ENCODE data around the gene ZNF516.
A peak's percentile ranks its signal among the peaks of the same experiment; 100 is the strongest.

The ZNF516 gene

GRCh38 chr18:76402026-76402990 lies 92.7 kb downstream of the ZNF516 start:
- peak overlapping the region; percentile 6 for H3K27ac ChIP-seq (replicated peaks)
- no peaks in the 10 kb centered on the region for H3K27me3 ChIP-seq (ENCODE audit: insufficient read depth, poor library complexity, severe bottlenecking)
- DNase-seq (ENCODE audit: low read depth in 1 of 2, low spot score in 1 of 2), result peak; percentile 91 to 94
- H3K4me3 ChIP-seq (replicated peaks; ENCODE audit: insufficient read depth, low read length), result no peak overlapping the region
- TF ChIP-seq POLR2AphosphoS5 (IDR thresholded peaks at IDR 0.05; ENCODE audit: low read depth) (no peak), CTCF (IDR thresholded peaks at IDR 0.05; ENCODE audit: insufficient read depth, low read length) (no peak), SPI1 (IDR thresholded peaks at IDR 0.05; ENCODE audit: borderline replicate concordance, low read depth) (peak; percentile 99)

- Histone ChIP-seq H3K27ac (replicated peaks) (no peak overlapping the region), H3K27me3 (ENCODE audit: insufficient read depth, poor library complexity, severe bottlenecking) (no peaks in the 10 kb centered on the region), H3K4me3 (replicated peaks; ENCODE audit: insufficient read depth, low read length) (0 out of 2 replicates have a peak overlapping the region, but pooled peaks have one; percentile 4)
- peak; percentile 46 to 74 for DNase-seq (ENCODE audit: low read depth in 1 of 2, low spot score in 1 of 2)
- TF ChIP-seq CTCF (IDR thresholded peaks at IDR 0.05; ENCODE audit: insufficient read depth, low read length) (no peak), POLR2AphosphoS5 (IDR thresholded peaks at IDR 0.05; ENCODE audit: low read depth) (peak; percentile 61; the same call in 1 of the 2 replicates)
Measured at GRCh38 chr18:76401498-76401897, 93.5 kb downstream of the ZNF516 start.

GRCh38 chr18:76399613-76400391 lies 95.2 kb downstream of the ZNF516 start:
- no peak overlapping the region for H3K4me3 ChIP-seq (replicated peaks; ENCODE audit: insufficient read depth, low read length)
- no peak for DNase-seq (ENCODE audit: low read depth in 1 of 2, low spot score in 1 of 2)
- TF ChIP-seq CTCF (IDR thresholded peaks at IDR 0.05; ENCODE audit: insufficient read depth, low read length), result no peak
- TF ChIP-seq GABPA (IDR thresholded peaks at IDR 0.05; ENCODE audit: low read depth), result no peak
- TF ChIP-seq SPI1 (IDR thresholded peaks at IDR 0.05; ENCODE audit: borderline replicate concordance, low read depth), result no peak
- no peak for TF ChIP-seq REST (IDR thresholded peaks at IDR 0.05; ENCODE audit: insufficient replicate concordance, low read depth)
- H3K27me3 ChIP-seq (ENCODE audit: insufficient read depth, poor library complexity, severe bottlenecking), result no peaks in the 10 kb centered on the region
- no peak overlapping the region for H3K27ac ChIP-seq (replicated peaks)

DNA sequence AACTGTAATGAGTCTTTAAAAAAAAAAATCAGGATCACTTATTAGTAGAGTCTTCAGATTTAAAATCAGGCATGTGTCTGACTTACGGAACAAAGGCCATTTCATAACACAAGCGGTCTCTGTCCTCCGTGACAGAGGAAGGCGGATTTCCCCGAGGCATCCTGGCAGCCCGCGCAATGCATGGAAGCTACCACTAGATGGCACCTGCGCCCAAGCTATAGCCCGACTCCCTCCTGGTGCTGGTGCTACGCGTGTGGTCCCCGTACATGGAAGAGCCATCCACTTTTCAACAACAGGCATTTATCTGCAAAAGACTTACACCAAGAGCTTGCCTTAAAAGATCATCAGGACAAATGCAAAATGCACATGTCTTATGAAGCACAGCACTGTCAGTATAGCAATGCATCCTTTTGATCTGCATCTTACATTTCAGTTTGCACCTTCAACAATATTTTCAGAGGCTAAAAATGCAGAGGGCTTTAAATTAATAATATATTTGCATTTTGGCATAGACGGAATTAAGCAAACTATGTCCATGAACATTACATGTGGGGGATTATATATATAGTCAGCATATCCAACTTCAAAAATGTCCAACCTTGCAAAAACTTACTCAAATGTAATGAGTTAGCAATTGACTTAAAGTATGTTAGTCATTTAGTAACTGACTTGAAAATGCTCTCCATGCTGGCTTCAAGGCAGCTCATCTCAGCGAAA lies 96.0 kb downstream of the ZNF516 start:
- peak; percentile 92 to 95 for DNase-seq (ENCODE audit: low read depth in 1 of 2, low spot score in 1 of 2)
- Histone ChIP-seq H3K27me3 (ENCODE audit: insufficient read depth, poor library complexity, severe bottlenecking) (no peaks in the 10 kb centered on the region), H3K4me3 (replicated peaks; ENCODE audit: insufficient read depth, low read length) (no peak overlapping the region), H3K27ac (replicated peaks) (no peak overlapping the region)
- peak; percentile 25; the same call in 1 of the 2 replicates for TF ChIP-seq GABPA (IDR thresholded peaks at IDR 0.05; ENCODE audit: low read depth)
- no peak; the same call in 1 of the 2 replicates for TF ChIP-seq SPI1 (IDR thresholded peaks at IDR 0.05; ENCODE audit: borderline replicate concordance, low read depth)
- peak; percentile 100 for TF ChIP-seq CTCF (IDR thresholded peaks at IDR 0.05; ENCODE audit: insufficient read depth, low read length)
- TF ChIP-seq POLR2AphosphoS5 (IDR thresholded peaks at IDR 0.05; ENCODE audit: low read depth), result 0 out of 2 replicates have a peak, but pooled peaks have one; percentile 17
